BLaER1 treated with 17β-estradiol and CSF1 and Interleukin-3, amounts not matched to agents 10 nM and 100 nM (cell line): Measurements from ENCODE around the gene ALKBH6.
A peak's percentile ranks its signal among the peaks of the same experiment; 100 is the strongest.
"Not testable (repeated sequence)": the region's sequence is repeated elsewhere in the genome, so short reads cannot be mapped to it uniquely, and the experiment has no call there.

Experiments used
- H3K27ac ChIP-seq, 11 experiments: shearing (Covaris generic); formaldehyde crosslinking; 2 replicates each; pipeline ENCODE4 v1.8.1; 2022
- H3K27me3 ChIP-seq, 11 experiments: shearing (Covaris generic); formaldehyde crosslinking; 2 replicates each; pipeline ENCODE4 v1.8.1; 2022
- H3K36me3 ChIP-seq, 11 experiments: shearing (Covaris generic); formaldehyde crosslinking; 2 replicates each; pipeline ENCODE4 v1.8.1; 2022
- H3K4me1 ChIP-seq, 10 experiments: shearing (Covaris generic); formaldehyde crosslinking; 2 replicates each; pipeline ENCODE4 v1.8.1; 2022
- H3K4me2 ChIP-seq, 11 experiments: shearing (Covaris generic); formaldehyde crosslinking; 2 replicates each; pipeline ENCODE4 v1.8.1; 2022
- H3K4me3 ChIP-seq, 10 experiments: shearing (Covaris generic); formaldehyde crosslinking; 2 replicates each; pipeline ENCODE4 v1.8.1; 2022
- H3K9ac ChIP-seq, 11 experiments: shearing (Covaris generic); formaldehyde crosslinking; 2 replicates each; pipeline ENCODE4 v1.8.1; 2022
- H3K9me3 ChIP-seq, 11 experiments: shearing (Covaris generic); formaldehyde crosslinking; replicated peaks in 1 of 11; 2 replicates each; pipeline ENCODE4 v1.8.1; 2022
- H4K20me1 ChIP-seq, 11 experiments: shearing (Covaris generic); formaldehyde crosslinking; 2 replicates each; pipeline ENCODE4 v1.8.1; 2022
- Cebpa-rat ChIP-seq, 11 experiments: shearing (Covaris generic); IDR thresholded peaks; 2 replicates each; pipeline ENCODE4 v1.8.1; 2022

Gene ALKBH6

GRCh38 chr19:36051637-36052036, 37.6 kb upstream of the ALKBH6 start:
- H3K4me2 ChIP-seq = no peak overlapping the region
- 0 out of 22 replicates have a peak overlapping the region, but pooled peaks of 1 of the 11 experiments have one; percentile 15 for H3K9ac ChIP-seq
- TF ChIP-seq Cebpa-rat (IDR thresholded peaks at IDR 0.05) = no peak
- peaks cover 24 to 30% (median 26%) of the 10 kb centered on the region in 10 experiments for H3K4me1 ChIP-seq
- H3K4me3 ChIP-seq = no peak overlapping the region
- H4K20me1 ChIP-seq = peaks cover 0 to 14% (median 5%) of the 10 kb centered on the region in 11 experiments; a peak in 12 of 22 replicates
- H3K27me3 ChIP-seq = no peaks in the 10 kb centered on the region
- no peak overlapping the region for H3K27ac ChIP-seq
- no peaks in the 10 kb centered on the region for H3K9me3 ChIP-seq
- peaks cover 0 to 4% (median 0%) of the 10 kb centered on the region in 11 experiments; a peak in 7 of 22 replicates for H3K36me3 ChIP-seq

- H3K4me1 ChIP-seq = peaks cover 19 to 26% (median 22%) of the 10 kb centered on the region in 10 experiments
- no peaks in the 10 kb centered on the region for H3K27me3 ChIP-seq
- no peak for TF ChIP-seq Cebpa-rat (IDR thresholded peaks at IDR 0.05)
- H3K9me3 ChIP-seq = no peaks in the 10 kb centered on the region
- H3K27ac ChIP-seq = no peak overlapping the region
- H4K20me1 ChIP-seq = peaks cover 0 to 10% (median 3%) of the 10 kb centered on the region in 11 experiments; a peak in 11 of 22 replicates
- no peak overlapping the region for H3K4me3 ChIP-seq
- H3K36me3 ChIP-seq = peaks cover 0 to 6% (median 0%) of the 10 kb centered on the region in 11 experiments; a peak in 3 of 22 replicates
- H3K9ac ChIP-seq = 0 out of 22 replicates have a peak overlapping the region, but pooled peaks of 2 of the 11 experiments have one; percentile 9 to 15
- H3K4me2 ChIP-seq = no peak overlapping the region
These were observed 37.2 kb upstream of the ALKBH6 start for GRCh38 chr19:36051236-36051635.

GRCh38 chr19:36049080-36049698, 35.2 kb upstream of the ALKBH6 start:
- Histone ChIP-seq H3K27ac (no peak overlapping the region), H3K4me1 (peaks cover 9 to 15% (median 12%) of the 10 kb centered on the region in 10 experiments), H3K9ac (no peak overlapping the region), H3K4me3 (no peak overlapping the region), H4K20me1 (no peaks in the 10 kb centered on the region), H3K4me2 (no peak overlapping the region), H3K36me3 (peaks cover 0 to 11% (median 4%) of the 10 kb centered on the region in 11 experiments; a peak in 6 of 22 replicates), H3K27me3 (no peaks in the 10 kb centered on the region), H3K9me3 (no peaks in the 10 kb centered on the region)
- TF ChIP-seq Cebpa-rat (IDR thresholded peaks at IDR 0.05) = no peak

GRCh38 chr19:36047835-36048234, 33.8 kb upstream of the ALKBH6 start:
- H4K20me1 ChIP-seq = no peaks in the 10 kb centered on the region
- no peak overlapping the region for H3K4me3 ChIP-seq
- no peak overlapping the region for H3K4me2 ChIP-seq
- H3K9ac ChIP-seq = no peak overlapping the region
- peaks cover 0 to 11% (median 4%) of the 10 kb centered on the region in 11 experiments; a peak in 6 of 22 replicates for H3K36me3 ChIP-seq
- no peaks in the 10 kb centered on the region for H3K27me3 ChIP-seq
- H3K9me3 ChIP-seq = no peaks in the 10 kb centered on the region
- peaks cover 3 to 7% (median 6%) of the 10 kb centered on the region in 10 experiments for H3K4me1 ChIP-seq
- no peak for TF ChIP-seq Cebpa-rat (IDR thresholded peaks at IDR 0.05)
- no peak overlapping the region for H3K27ac ChIP-seq

GRCh38 chr19:36046443-36047050, 32.5 kb upstream of the ALKBH6 start:
- H3K9me3 ChIP-seq = no peaks in the 10 kb centered on the region
- H3K4me2 ChIP-seq = no peak overlapping the region
- peaks cover 0 to 7% (median 0%) of the 10 kb centered on the region in 10 experiments; a peak in 1 of 20 replicates for H3K4me1 ChIP-seq
- H3K9ac ChIP-seq = no peak overlapping the region
- H3K27me3 ChIP-seq = no peaks in the 10 kb centered on the region
- H3K27ac ChIP-seq = no peak overlapping the region
- no peaks in the 10 kb centered on the region for H4K20me1 ChIP-seq
- no peak overlapping the region for H3K4me3 ChIP-seq
- peaks cover 0 to 11% (median 4%) of the 10 kb centered on the region in 11 experiments; a peak in 6 of 22 replicates for H3K36me3 ChIP-seq
- TF ChIP-seq Cebpa-rat (IDR thresholded peaks at IDR 0.05) = no peak

GRCh38 chr19:36043952-36044351, 29.9 kb upstream of the ALKBH6 start:
- H3K36me3 ChIP-seq = peaks cover 0 to 22% (median 12%) of the 10 kb centered on the region in 11 experiments; a peak in 10 of 22 replicates

GRCh38 chr19:36041831-36042230, 27.8 kb upstream of the ALKBH6 start:
- Histone ChIP-seq H4K20me1 (0 out of 22 replicates have a peak, but pooled peaks cover 0 to 5% (median 0%) of the 10 kb centered on the region in 11 experiments), H3K27me3 (no peaks in the 10 kb centered on the region), H3K4me2 (0 out of 22 replicates have a peak overlapping the region, but pooled peaks of 1 of the 11 experiments have one; percentile 23), H3K36me3 (peaks cover 0 to 36% (median 14%) of the 10 kb centered on the region in 11 experiments; a peak in 10 of 22 replicates), H3K27ac (no peak overlapping the region), H3K4me3 (no peak overlapping the region), H3K4me1 (peaks cover 2 to 23% (median 15%) of the 10 kb centered on the region in 10 experiments; a peak in 19 of 20 replicates), H3K9ac (no peak overlapping the region), H3K9me3 (no peaks in the 10 kb centered on the region)
- TF ChIP-seq Cebpa-rat (IDR thresholded peaks at IDR 0.05) = no peak

More at GRCh38 chr19:36043952-36044351, 29.9 kb upstream of the ALKBH6 start:
- H4K20me1 ChIP-seq = 0 out of 22 replicates have a peak, but pooled peaks cover 0 to 5% (median 0%) of the 10 kb centered on the region in 11 experiments
- no peaks in the 10 kb centered on the region for H3K27me3 ChIP-seq
- peak overlapping the region in 1 of 11 experiments; percentile 17; a peak in 1 of 22 replicates for H3K9ac ChIP-seq
- TF ChIP-seq Cebpa-rat (IDR thresholded peaks at IDR 0.05) = no peak
- H3K4me1 ChIP-seq = peaks cover 0 to 13% (median 0%) of the 10 kb centered on the region in 10 experiments; a peak in 2 of 20 replicates
- no peak overlapping the region for H3K4me3 ChIP-seq
- no peak overlapping the region for H3K27ac ChIP-seq
- H3K9me3 ChIP-seq = no peaks in the 10 kb centered on the region
- H3K4me2 ChIP-seq = no peak overlapping the region

- not testable (repeated sequence) for H3K4me3 ChIP-seq, H3K27ac ChIP-seq, H3K9me3 ChIP-seq, H3K4me2 ChIP-seq, H3K27me3 ChIP-seq, H4K20me1 ChIP-seq, H3K9ac ChIP-seq
- peaks cover 9 to 28% (median 18%) of the 10 kb centered on the region in 10 experiments; a peak in 19 of 20 replicates for H3K4me1 ChIP-seq
- TF ChIP-seq Cebpa-rat (IDR thresholded peaks at IDR 0.05) = peak in 9 of 11 experiments; percentile 41 to 89 (median 66); a peak in 13 of 22 replicates
- H3K36me3 ChIP-seq = peaks cover 0 to 34% (median 14%) of the 10 kb centered on the region in 11 experiments; a peak in 10 of 22 replicates
These were observed 27.1 kb upstream of the ALKBH6 start for GRCh38 chr19:36041092-36041491.

- H3K27me3 ChIP-seq = no peaks in the 10 kb centered on the region
These were observed 26.5 kb upstream of the ALKBH6 start for GRCh38 chr19:36040495-36040894.

More at GRCh38 chr19:36040495-36040894, 26.5 kb upstream of the ALKBH6 start:
- H3K9me3 ChIP-seq = no peaks in the 10 kb centered on the region
- 0 out of 22 replicates have a peak, but pooled peaks cover 0 to 5% (median 0%) of the 10 kb centered on the region in 11 experiments for H4K20me1 ChIP-seq
- H3K9ac ChIP-seq = no peak overlapping the region
- no peak for TF ChIP-seq Cebpa-rat (IDR thresholded peaks at IDR 0.05)
- no peak overlapping the region for H3K4me3 ChIP-seq
- peaks cover 0 to 28% (median 12%) of the 10 kb centered on the region in 11 experiments; a peak in 10 of 22 replicates for H3K36me3 ChIP-seq
- H3K4me2 ChIP-seq = no peak overlapping the region
- H3K4me1 ChIP-seq = peaks cover 9 to 28% (median 18%) of the 10 kb centered on the region in 10 experiments; a peak in 19 of 20 replicates
- H3K27ac ChIP-seq = no peak overlapping the region
